Ascending aorta (tissue), 2 donors: ENCODE measurements around the gene SHISAL2A. TPM values are rescaled to one million over a fixed set of nuclear protein-coding genes. Genes with fewer than 3 reads are reported as not detected.

Experiments
- DNase-seq, 2 donors: peaks; one replicate each; pipeline ENCODE4 v3.0.0-alpha.2; 2019; ENCODE audit warnings: low spot score in 2 of 2
- H3K27ac ChIP-seq, 2 donors: fragments of 200-600 bp; sonication (generic); one replicate each; pipeline ENCODE4 v1.5.1; 2016 to 2017; ENCODE audit warnings: mild to moderate bottlenecking in 1 of 2
- H3K27me3 ChIP-seq: fragments of 200-600 bp; sonication (generic); one replicate; pipeline ENCODE4 v1.5.1; 2017
- H3K36me3 ChIP-seq, 2 donors: fragments of 200-600 bp; sonication (generic); one replicate each; pipeline ENCODE4 v1.5.1; 2016
- H3K4me1 ChIP-seq, 2 donors: fragments of 200-600 bp; sonication (generic); one replicate each; pipeline ENCODE4 v1.5.1; 2016 to 2017; ENCODE audit warnings: mild to moderate bottlenecking in 1 of 2
- H3K4me3 ChIP-seq, 2 donors: fragments of 200-600 bp; sonication (generic); one replicate each; pipeline ENCODE4 v1.5.1; 2016 to 2017; ENCODE audit warnings: mild to moderate bottlenecking in 1 of 2
- H3K9me3 ChIP-seq, 2 donors: fragments of 200-600 bp; sonication (generic); one replicate each; pipeline ENCODE4 v1.5.1; 2016
- intact Hi-C: fragments of 100-400 bp; cut with DNase I; formaldehyde crosslinking; loops from one replicate; pipeline ENCODE4 v1.15.1; 2023
- total RNA-seq: library from RNA; depleted of rRNA; stranded (reverse); fragments of >200 nt; gene quantifications from one replicate; pipeline ENCODE4 v1.1.0, GENCODE V29; 2016
- TF ChIP-seq, protein P1 (sequence below), 3 experiments: fragments of 200-600 bp in 2 of 3; fragments of 450-650 bp in 1 of 3; sonication (generic) in 2 of 3; IDR thresholded peaks; one replicate each; pipeline ENCODE4 v1.5.1; 2016 to 2019; ENCODE audit warnings: antibody characterized with exemption in 3 of 3, mild to moderate bottlenecking in 1 of 3, moderate library complexity in 1 of 3

SHISAL2A gene
- total RNA-seq, 1 donor from 2014 or later: not detected

DNA sequence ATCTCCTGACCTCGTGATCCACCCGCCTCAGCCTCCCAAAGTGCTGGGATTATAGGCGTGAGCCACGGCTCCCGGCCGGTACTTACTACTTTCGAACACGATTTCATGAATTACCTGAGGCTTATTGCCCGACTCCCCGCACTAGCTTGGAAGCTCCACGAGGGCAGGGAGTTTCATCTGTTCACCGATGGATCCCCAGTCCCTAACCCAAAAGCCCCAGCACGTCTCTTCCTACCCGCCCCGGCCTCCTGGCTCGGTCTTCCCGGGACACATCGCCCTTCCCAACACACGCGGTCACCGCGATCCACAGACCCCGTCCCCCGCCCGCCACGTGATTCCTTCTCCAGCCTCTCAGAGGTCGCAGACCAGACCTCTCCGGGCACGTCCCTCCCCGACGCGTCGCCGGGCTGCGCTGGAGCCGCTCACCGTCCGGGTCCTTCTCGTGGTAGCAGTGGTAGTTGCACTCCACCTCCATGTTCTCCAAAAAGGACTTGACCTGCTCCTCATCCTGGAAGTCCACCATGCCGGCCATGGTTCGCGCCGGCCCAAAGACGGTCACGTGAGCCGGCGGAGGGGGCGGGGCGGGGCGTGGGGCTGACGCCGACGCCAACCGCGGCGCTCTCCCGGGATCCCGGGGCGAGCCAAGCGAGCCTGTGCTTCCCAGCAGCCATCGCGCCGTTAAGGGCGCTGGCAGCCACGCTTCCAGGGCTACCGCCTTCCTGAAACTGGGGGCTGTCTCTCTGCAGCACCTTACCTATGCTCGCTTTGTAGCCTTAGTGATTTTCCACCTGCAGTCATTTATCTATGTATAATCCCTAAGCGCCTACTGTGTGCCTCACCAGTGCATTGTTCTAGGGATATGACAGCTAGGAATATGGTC lies 65.1 kb downstream of the SHISAL2A start, which contains the start of gene COA7:
Gene COA7, minus strand, starts transcription at position 553 of the 880 bp plus-strand sequence. Its CDS starts 21 bp downstream, at position 532.
- H3K4me3 ChIP-seq: peak within 1 kb of the TSS; percentile 71 to 85
- no peaks in the 10 kb centered on the region for H3K36me3 ChIP-seq
- DNase-seq: peak; percentile 27 to 90
- H3K9me3 ChIP-seq: no peaks in the 10 kb centered on the region
- no peaks in the 10 kb centered on the region for H3K27me3 ChIP-seq
- peak within 1 kb of the TSS; percentile 78 to 85 for H3K27ac ChIP-seq
- intact Hi-C loops: loop anchor here (2.0 to 10.0 kb wide), 3 partner anchors 145 to 331 kb away; partner anchors contain the start of genes CC2D1B, ORC1, PRPF38A and TUT4
- H3K4me1 ChIP-seq: peaks cover 0 to 3% of the 10 kb centered on the region in 2 donors
- TF ChIP-seq, protein P1, sequence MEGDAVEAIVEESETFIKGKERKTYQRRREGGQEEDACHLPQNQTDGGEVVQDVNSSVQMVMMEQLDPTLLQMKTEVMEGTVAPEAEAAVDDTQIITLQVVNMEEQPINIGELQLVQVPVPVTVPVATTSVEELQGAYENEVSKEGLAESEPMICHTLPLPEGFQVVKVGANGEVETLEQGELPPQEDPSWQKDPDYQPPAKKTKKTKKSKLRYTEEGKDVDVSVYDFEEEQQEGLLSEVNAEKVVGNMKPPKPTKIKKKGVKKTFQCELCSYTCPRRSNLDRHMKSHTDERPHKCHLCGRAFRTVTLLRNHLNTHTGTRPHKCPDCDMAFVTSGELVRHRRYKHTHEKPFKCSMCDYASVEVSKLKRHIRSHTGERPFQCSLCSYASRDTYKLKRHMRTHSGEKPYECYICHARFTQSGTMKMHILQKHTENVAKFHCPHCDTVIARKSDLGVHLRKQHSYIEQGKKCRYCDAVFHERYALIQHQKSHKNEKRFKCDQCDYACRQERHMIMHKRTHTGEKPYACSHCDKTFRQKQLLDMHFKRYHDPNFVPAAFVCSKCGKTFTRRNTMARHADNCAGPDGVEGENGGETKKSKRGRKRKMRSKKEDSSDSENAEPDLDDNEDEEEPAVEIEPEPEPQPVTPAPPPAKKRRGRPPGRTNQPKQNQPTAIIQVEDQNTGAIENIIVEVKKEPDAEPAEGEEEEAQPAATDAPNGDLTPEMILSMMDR (IDR thresholded peaks at IDR 0.05): no peak

DNA sequence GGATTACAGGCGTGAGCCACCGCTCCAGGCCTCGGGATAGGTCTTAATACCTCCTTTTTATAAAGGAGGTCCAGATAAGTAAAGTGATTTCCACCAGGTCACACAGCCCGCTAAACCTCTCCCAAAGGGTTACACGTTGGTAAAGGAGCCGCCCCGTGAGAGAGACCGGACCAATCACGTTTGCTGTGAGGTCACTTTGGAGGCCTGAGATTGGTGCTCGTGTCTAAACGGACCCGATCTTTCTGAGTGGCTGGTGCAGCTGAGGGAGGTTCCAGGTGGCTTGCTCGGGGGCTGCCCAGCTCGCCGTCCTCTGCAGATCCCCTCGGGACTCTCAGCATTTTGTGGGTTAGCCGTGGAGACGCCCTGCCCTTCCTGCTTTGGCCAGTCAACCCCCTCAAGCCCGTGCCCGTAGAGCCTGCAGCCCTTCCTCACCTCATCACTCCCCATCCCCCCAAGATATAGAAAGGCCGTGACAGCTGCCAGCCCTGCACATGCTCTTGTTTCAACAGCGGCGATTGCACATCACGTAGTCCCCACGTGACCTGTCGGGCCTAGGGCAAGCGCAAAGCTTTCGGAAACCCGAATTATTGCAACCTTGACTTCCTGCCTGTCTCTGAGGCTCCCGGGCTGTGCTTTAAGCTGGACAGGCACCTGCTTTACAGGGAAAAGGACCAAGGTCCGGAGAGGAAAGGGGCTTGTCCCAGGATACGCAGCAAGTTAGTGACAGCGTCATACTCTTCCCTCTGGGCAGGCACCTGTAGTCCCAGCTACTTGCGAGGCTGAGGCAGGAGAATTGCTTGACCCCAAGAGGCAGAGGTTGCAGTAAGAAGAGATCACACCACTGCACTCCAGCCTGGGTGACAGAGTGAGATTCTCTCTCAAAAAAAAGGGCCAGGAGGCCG lies 70.2 kb downstream of the SHISAL2A start:
- Histone ChIP-seq H3K4me1 (peaks cover 0 to 3% of the 10 kb centered on the region in 2 donors), H3K27me3 (no peaks in the 10 kb centered on the region), H3K27ac (peak overlapping the region; percentile 70 to 74), H3K36me3 (no peaks in the 10 kb centered on the region), H3K4me3 (peak overlapping the region; percentile 59), H3K9me3 (no peaks in the 10 kb centered on the region)
- intact Hi-C loops: loop anchor here (1.0 to 10.0 kb wide), 4 partner anchors 23 to 646 kb away; partner anchors contain the start of genes BTF3L4, CPT2, TXNDC12 and ZFYVE9
- TF ChIP-seq, protein P1 (IDR thresholded peaks at IDR 0.05): no peak
- peak; percentile 85 to 95 for DNase-seq

DNA sequence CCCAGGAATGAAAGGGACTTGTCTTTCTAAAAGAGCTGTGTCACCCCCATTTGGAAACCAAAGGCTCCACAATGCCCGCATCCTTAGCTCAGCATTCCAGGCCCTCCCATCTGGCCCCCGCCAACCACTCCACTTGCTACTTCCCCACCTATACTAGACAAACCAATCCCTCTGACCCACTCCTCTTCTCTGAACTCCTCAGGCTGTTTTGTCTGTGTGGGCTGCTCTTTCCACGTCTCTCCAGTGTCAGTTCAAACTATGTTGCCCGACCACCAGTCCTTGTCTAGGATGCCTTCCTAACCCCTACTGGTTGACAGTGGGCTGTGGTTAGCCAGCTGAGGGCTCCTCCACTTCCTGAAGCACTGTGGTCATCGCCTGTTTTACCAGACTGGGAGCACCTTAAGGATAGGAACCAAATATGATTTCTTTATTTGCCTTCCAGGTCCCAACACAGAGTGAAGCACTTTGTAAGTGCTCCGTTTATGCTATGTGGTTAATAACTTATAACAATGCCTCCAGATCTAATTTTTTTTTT lies 73.2 kb downstream of the SHISAL2A start:
- no peak overlapping the region for H3K27ac ChIP-seq
- H3K4me1 ChIP-seq: peaks cover 0 to 3% of the 10 kb centered on the region in 2 donors

More for the DNA sequence above, 73.2 kb downstream of the SHISAL2A start:
- Histone ChIP-seq H3K9me3 (no peaks in the 10 kb centered on the region), H3K36me3 (no peaks in the 10 kb centered on the region), H3K27me3 (no peaks in the 10 kb centered on the region), H3K4me3 (no peak overlapping the region)
- intact Hi-C loops: loop anchor here (10.0 kb wide), 2 partner anchors 489 to 561 kb away; partner anchors contain the start of genes CPT2 and ZFYVE9
- DNase-seq: no peak
- TF ChIP-seq, protein P1 (IDR thresholded peaks at IDR 0.05): no peak

Other genes with a start within 250 kb of the SHISAL2A start
- gene ORC1, start 228.7 kb upstream of the SHISAL2A start, total RNA-seq: not detected
- 20.3 TPM for gene PRPF38A, start 228.6 kb upstream of the SHISAL2A start, total RNA-seq
- 36.2 TPM for gene TUT4, start 80.1 kb upstream of the SHISAL2A start, total RNA-seq
- gene GPX7, start 30.8 kb upstream of the SHISAL2A start, total RNA-seq: 6.3 TPM
- 7.6 TPM for gene COA7, start 65.2 kb downstream of the SHISAL2A start, total RNA-seq
- 17.5 TPM for gene ZYG11B, start 93.3 kb downstream of the SHISAL2A start, total RNA-seq
- gene ZYG11A, start 209.6 kb downstream of the SHISAL2A start, total RNA-seq: not detected